DOHH2 (cell line): Measurements from ENCODE around the gene MST1.
"Not testable (repeated sequence)": the region's sequence is repeated elsewhere in the genome, so short reads cannot be mapped to it uniquely, and the experiment has no call there.

ENCODE experiments used
- EZH2phosphoT487 ChIP-seq: fragments of 200-600 bp; sonication (generic); IDR thresholded peaks from 2 replicates; pipeline ENCODE4 v1.6.1; 2017; ENCODE audit warnings: borderline replicate concordance, mild to moderate bottlenecking, antibody characterized with exemption, low read length, moderate library complexity, mixed read lengths
- TF ChIP-seq, protein P1 (sequence below): fragments of 200-600 bp; sonication (generic); IDR thresholded peaks from one replicate; pipeline ENCODE4 v1.5.1; 2014; ENCODE audit warnings: antibody characterized with exemption, mild to moderate bottlenecking, low read depth, low read length; ENCODE audit not compliant: poor library complexity, severe bottlenecking

DNA sequence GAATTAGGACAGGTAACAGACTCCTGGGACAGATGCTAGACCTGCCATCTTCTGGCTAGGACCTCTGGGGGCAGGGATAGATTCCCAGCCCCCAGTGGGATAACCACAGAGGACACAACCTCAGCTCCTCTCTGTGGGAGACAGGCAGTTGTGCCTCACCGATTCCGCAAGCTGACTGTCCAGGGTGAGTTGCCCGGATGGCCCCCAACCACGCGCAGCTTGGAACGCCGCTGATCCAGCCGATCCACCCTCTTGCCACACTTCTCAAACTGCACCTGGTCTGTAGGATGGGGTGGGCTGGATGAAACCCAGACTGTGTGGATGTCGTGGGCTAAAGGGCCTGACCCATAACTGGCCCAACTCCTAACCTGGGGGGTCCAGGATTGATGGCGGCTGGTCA, 4.2 kb downstream of the MST1 start:
- TF ChIP-seq EZH2phosphoT487 = not testable (repeated sequence)
- TF ChIP-seq, protein P1, sequence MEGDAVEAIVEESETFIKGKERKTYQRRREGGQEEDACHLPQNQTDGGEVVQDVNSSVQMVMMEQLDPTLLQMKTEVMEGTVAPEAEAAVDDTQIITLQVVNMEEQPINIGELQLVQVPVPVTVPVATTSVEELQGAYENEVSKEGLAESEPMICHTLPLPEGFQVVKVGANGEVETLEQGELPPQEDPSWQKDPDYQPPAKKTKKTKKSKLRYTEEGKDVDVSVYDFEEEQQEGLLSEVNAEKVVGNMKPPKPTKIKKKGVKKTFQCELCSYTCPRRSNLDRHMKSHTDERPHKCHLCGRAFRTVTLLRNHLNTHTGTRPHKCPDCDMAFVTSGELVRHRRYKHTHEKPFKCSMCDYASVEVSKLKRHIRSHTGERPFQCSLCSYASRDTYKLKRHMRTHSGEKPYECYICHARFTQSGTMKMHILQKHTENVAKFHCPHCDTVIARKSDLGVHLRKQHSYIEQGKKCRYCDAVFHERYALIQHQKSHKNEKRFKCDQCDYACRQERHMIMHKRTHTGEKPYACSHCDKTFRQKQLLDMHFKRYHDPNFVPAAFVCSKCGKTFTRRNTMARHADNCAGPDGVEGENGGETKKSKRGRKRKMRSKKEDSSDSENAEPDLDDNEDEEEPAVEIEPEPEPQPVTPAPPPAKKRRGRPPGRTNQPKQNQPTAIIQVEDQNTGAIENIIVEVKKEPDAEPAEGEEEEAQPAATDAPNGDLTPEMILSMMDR = not testable (repeated sequence)
